ENCODE results near the gene HDAC4. TPM values are rescaled to one million over a fixed set of nuclear protein-coding genes. Genes with fewer than 3 reads are reported as not detected.

HDAC4 gene
- total and polyA plus RNA-seq, 2 of the 4 experiments (the other 2 are of a cell fraction) = 4.1 to 7.2 TPM

GRCh38 chr2:239355139-239355538 is 45.7 kb downstream of the HDAC4 start:
- Histone ChIP-seq H4K5ac (ENCODE audit: low read depth, low read length) (no peak overlapping the region), H2BK15ac (ENCODE audit: low read depth, low read length) (no peak overlapping the region), H3K14ac (replicated peaks; ENCODE audit: low read depth, low read length) (no peak overlapping the region), H3K27me3 (ENCODE audit: control insufficient read depth, insufficient read depth, low read length) (no peaks in the 10 kb centered on the region), H4K91ac (ENCODE audit: insufficient read depth, low read depth, low read length) (no peak overlapping the region), H2BK5ac (ENCODE audit: low read depth, low read length, poor library complexity, severe bottlenecking) (peak overlapping the region; percentile 76), H2AK5ac (ENCODE audit: low read depth, low read length) (no peak overlapping the region), H3K4me3 (ENCODE audit: insufficient read depth, low read depth, low read length) (no peak overlapping the region), H2BK20ac (ENCODE audit: low read depth, low read length) (no peak overlapping the region), H4K8ac (ENCODE audit: low read depth in 2 of 2, low read length in 2 of 2) (no peak overlapping the region), H3K4me2 (ENCODE audit: low read depth, low read length) (peak overlapping the region; percentile 90; the same call in 1 of the 2 replicates), H2BK120ac (ENCODE audit: low read depth, low read length) (no peak overlapping the region), H3K79me1 (ENCODE audit: low read depth in 1 of 2, low read length in 2 of 2) (peaks cover 26 to 57% of the 10 kb centered on the region in 2 experiments), H3K56ac (ENCODE audit: extremely low read depth, insufficient read depth, low read length) (no peak overlapping the region), H2AFZ (replicated peaks; ENCODE audit: low read length, poor library complexity) (no peak overlapping the region), H3K9me3 (ENCODE audit: control insufficient read depth, insufficient read depth, low read length) (peaks cover 3% of the 10 kb centered on the region; the same call in 1 of the 2 replicates), H3K4me1 (ENCODE audit: control insufficient read depth, insufficient read depth, low read length) (peaks cover 9% of the 10 kb centered on the region), H2AK9ac (replicated peaks; ENCODE audit: low read depth, low read length, poor library complexity) (no peak overlapping the region), H3K18ac (ENCODE audit: low read depth, low read length) (peak overlapping the region; percentile 79; the same call in 1 of the 2 replicates), H4K20me1 (ENCODE audit: insufficient read depth, low read length) (peaks cover 4% of the 10 kb centered on the region), H3K36me3 (ENCODE audit: control insufficient read depth, insufficient read depth, low read length) (peaks cover 15% of the 10 kb centered on the region), H3K9ac (ENCODE audit: low read depth, low read length) (no peak overlapping the region), H3K27ac (ENCODE audit: insufficient read depth, low read length) (no peak overlapping the region), H3K9me1 (ENCODE audit: insufficient read depth, low read length) (peaks cover 9% of the 10 kb centered on the region), H3K23ac (ENCODE audit: low read depth, low read length) (no peak overlapping the region), H3K4ac (ENCODE audit: low read depth, low read length) (no peak overlapping the region)
- intact Hi-C loops (cut with micrococcal nuclease) (loop anchor here (1.0 kb wide), 1 partner anchor 26 kb away; no protein-coding TSS in a partner anchor), in situ Hi-C loops (cut with MboI; ENCODE audit: low sequenced_read_pairs) (no loop called here), dilution Hi-C loops (cut with HindIII; ENCODE audit: low sequenced_read_pairs, unreplicated experiment) (no loop called here)
- TF ChIP-seq SMC3 (IDR thresholded peaks at IDR 0.05; ENCODE audit: low read depth, low read length) (no peak), MXI1 (IDR thresholded peaks at IDR 0.05; ENCODE audit: borderline replicate concordance, low read depth, low read length) (no peak), CEBPB (IDR thresholded peaks at IDR 0.05; ENCODE audit: low read depth, low read length) (no peak), RFX5 (IDR thresholded peaks at IDR 0.05; ENCODE audit: low read depth, low read length) (no peak), RCOR1 (IDR thresholded peaks at IDR 0.05; ENCODE audit: insufficient replicate concordance, low read length) (no peak)
- 80 to 100% methylated on average over 1 of the region's 2 CpGs for WGBS, 2 experiments (ENCODE audit: extremely low coverage in 2 of 2, insufficient read length in 1 of 2)
- BruUV-seq (replicated peaks) = no TSS peak
- POLR2A ChIA-PET (ENCODE audit: unreplicated experiment) = no interaction called here
- CTCF ChIA-PET = no interaction called here
- ATAC-seq (ENCODE audit: low read depth) (peak; percentile 79), DNase-seq (peak; percentile 80)

Measured in IMR-90 (cell line).